T-helper 9 cell (primary cell): ENCODE data around the gene SLC25A29.

Experiments
- DNase-seq: peaks from one replicate; pipeline ENCODE4 v3.0.0-alpha.2; 2020

SLC25A29 gene

DNA sequence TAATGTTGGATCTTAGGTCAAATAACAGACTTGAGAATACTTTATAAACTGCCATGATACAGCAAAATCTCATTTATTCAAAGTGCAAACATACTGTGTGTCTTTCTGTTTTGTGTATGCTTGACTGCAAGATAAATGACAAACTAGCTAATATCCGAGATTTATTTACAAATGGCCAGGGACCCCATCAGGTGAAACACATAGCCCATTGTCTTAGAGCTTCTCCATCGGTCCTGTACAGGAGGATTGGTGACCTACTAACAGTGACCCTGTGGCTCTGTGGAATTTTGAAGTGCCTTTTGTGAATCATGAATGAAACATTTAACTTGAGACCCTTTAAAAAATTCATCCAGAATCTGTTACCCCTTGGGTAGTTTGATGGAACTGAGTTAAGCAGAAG is 27.1 kb downstream of the SLC25A29 start:
- DNase-seq, result no peak

GRCh38 chr14:100278702-100279101 is 27.5 kb downstream of the SLC25A29 start:
- DNase-seq, result no peak

DNA sequence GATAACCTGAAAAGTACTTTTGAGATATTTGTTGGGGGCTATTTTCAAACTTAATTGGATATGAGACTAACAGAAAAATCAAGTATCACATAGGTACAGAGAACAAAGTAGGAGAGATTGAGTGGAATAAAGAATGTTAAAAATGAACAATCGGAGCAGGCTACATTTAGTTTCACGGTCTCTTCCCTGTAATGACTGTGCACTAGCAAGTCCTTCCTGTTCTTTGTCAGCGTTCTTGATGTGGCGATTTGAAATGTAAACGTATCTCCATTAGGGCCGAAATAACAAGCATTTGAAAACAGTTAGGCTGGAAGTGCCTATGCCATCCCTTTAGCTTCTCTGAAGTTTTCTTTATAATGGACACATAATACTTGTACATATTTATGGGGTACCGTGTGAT is 31.0 kb downstream of the SLC25A29 start:
- no peak for DNase-seq

DNA sequence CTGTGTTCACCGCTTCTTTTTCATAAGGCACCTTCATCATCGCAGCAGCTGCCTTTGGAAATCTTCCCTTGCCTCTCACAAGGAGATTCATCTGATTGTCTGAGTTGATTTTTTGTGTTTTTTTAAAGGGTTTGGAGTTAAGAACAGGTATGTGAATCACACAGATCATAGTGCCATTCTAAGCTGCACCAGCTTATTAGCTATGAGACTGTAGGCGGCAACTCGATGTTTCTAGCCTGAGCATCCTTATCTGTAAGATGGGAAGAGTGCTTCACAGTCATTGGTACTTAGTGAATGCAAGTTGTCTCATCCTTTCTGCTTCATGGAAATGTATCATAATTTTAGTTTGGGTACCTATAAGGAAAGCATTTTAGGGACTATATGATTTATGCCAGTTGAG is 32.0 kb downstream of the SLC25A29 start:
- DNase-seq, result no peak

GRCh38 chr14:100271247-100271939 is 34.9 kb downstream of the SLC25A29 start:
- no peak for DNase-seq

- DNase-seq, result no peak
Measured at GRCh38 chr14:100268591-100269207, 37.5 kb downstream of the SLC25A29 start.

GRCh38 chr14:100267990-100268389 is 38.3 kb downstream of the SLC25A29 start:
- DNase-seq, result no peak

DNA sequence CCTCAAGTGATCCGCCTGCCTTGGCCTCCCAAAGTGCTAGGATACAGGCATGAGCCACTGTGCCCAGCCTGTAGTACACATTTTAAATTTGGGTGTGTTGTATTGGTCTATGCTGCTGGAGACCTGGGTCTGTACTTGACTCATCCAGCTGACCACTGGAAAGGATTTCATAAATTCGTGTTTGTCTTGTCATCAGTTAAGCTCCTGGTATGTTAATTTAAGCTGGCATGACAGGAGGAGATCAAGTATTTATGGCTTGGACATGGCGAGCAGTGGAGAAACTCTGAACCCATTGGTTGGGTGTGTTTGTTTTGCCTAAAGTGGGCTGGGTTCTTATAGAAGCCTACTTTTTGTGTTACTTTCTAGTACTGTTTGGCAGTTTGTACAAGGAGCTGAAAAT is 43.1 kb downstream of the SLC25A29 start:
- DNase-seq, result no peak

DNA sequence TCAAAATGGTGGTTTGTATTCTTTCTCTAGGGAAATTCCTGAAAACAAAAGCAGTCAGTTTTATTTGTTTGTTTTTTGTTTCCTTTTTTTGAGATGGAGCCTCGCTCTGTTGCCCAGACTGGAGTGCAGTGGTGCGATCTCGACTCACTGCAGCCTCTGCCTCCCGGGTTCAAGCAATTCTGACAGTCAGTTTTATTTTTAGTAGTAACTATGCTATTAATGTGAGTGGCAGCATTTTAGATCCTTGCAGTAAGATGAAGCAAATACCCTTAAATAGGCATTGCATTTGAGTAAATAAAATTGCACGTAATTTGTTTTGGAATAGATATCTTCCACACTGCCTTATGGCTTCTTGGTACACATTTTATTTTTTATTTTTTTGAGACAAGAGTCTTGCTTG is 43.7 kb downstream of the SLC25A29 start:
- no peak for DNase-seq

DNA sequence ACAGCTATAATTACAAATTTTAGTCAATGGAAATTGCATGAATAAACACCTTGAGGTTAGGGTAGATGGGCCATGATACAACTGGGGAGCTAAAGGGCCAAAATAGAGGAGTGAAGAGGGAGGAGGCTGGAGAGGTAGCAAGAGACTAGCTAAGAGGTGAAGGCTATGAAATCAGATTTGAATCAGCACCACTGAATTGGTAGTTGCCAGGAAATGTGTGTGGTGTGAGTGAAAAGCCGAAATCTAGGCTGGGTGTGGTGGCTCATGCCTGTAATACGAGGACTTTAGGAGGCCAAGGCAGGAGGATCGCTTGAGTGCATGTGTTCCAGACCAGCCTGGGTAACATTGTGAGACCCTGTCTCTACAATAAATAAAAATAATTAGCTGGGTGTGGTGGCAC is 44.6 kb downstream of the SLC25A29 start:
- DNase-seq, result no peak

- no peak for DNase-seq
Measured at GRCh38 chr14:100256339-100256895, 49.8 kb downstream of the SLC25A29 start.

DNA sequence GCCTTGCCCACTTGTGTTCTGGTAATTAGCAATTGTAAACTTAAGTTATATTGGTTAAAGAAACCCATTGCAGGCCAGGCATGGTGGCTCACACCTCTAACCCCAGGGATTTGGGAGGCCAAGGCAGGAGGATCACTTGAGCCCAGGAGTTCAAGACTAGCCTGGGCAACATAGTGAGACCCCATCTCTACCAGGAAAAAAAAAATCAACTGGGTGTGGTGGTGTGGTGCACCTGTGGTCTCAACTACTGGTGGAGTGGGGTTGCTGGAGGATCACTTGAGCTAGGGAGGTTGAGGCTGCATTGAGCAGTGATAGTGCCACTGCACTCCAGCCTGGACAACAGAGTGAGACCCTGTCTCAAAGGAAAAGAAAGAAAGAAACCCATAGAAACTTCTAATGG is 53.6 kb downstream of the SLC25A29 start:
- DNase-seq, result no peak

- DNase-seq, result no peak
Measured at GRCh38 chr14:100250732-100251465, 55.3 kb downstream of the SLC25A29 start.

- DNase-seq, result no peak
Measured at GRCh38 chr14:100246809-100247428, 59.3 kb downstream of the SLC25A29 start.

- no peak for DNase-seq
Measured at GRCh38 chr14:100243020-100243419, 63.2 kb downstream of the SLC25A29 start.

DNA sequence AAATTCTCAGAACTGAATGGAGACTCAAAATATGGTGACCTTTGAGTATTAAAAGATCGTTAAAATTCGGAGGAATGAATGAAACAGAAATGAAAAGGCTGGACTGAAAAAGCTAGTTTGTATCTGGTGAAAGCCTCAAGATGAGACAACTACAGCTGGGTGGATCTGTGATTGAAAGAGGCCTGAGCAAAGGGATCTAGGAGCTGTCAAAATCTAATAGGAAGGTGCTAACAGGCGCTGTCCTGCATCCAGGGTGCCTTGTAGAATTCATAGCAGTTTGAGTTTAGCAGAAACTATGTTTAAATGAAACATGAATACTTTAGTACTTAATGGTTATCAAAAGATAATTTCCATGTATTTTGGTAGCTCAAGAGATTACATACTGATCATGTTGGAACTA is 65.0 kb downstream of the SLC25A29 start:
- DNase-seq, result no peak
